Astrocyte (in vitro differentiated cells and primary cell): ENCODE results near the gene FGF2. TPM values are rescaled to one million over a fixed set of nuclear protein-coding genes. Genes with fewer than 3 reads are reported as not detected.

Experiments used
- DNase-seq: peaks from one replicate; pipeline ENCODE4 v3.0.0-alpha.2; 2010; ENCODE audit warnings: low read depth
- FAIRE-seq: peaks from 2 replicates; lab custom pipeline; 2011; peaks lifted over from hg19 to GRCh38; lab: Jason Lieb, UNC
- H2AFZ ChIP-seq: 2 replicates; pipeline ENCODE4 v1.6.0; 2012; ENCODE audit warnings: low read depth, low read length, inconsistent platforms
- H3K27ac ChIP-seq: 2 replicates; pipeline ENCODE4 v1.5.1; 2011; ENCODE audit warnings: low read depth, low read length, inconsistent platforms
- H3K27me3 ChIP-seq: 2 replicates; pipeline ENCODE4 v1.6.0; 2011; ENCODE audit warnings: low read length, inconsistent platforms; ENCODE audit not compliant: insufficient read depth
- H3K36me3 ChIP-seq: 2 replicates; pipeline ENCODE4 v1.5.1; 2011; ENCODE audit warnings: low read length, inconsistent platforms; ENCODE audit not compliant: insufficient read depth
- H3K4me1 ChIP-seq: 2 replicates; pipeline ENCODE4 v1.5.1; 2011; ENCODE audit warnings: low read length, inconsistent platforms; ENCODE audit not compliant: insufficient read depth
- H3K4me2 ChIP-seq: 2 replicates; pipeline ENCODE4 v1.6.0; 2012; ENCODE audit warnings: low read length, inconsistent platforms
- H3K4me3 ChIP-seq: 2 replicates; pipeline ENCODE4 v1.5.1; 2011; ENCODE audit warnings: low read depth, mild to moderate bottlenecking, low read length, inconsistent platforms; ENCODE audit not compliant: insufficient read depth
- H3K79me2 ChIP-seq: 2 replicates; pipeline ENCODE4 v1.6.0; 2012; ENCODE audit warnings: mild to moderate bottlenecking, low read length, inconsistent platforms; ENCODE audit not compliant: insufficient read depth
- H3K9ac ChIP-seq: 2 replicates; pipeline ENCODE4 v1.6.0; 2012; ENCODE audit warnings: mild to moderate bottlenecking, low read length, inconsistent platforms
- H3K9me3 ChIP-seq: 2 replicates; pipeline ENCODE4 v1.5.1; 2012; ENCODE audit warnings: low read depth, mild to moderate bottlenecking, low read length, inconsistent platforms; ENCODE audit not compliant: insufficient read depth
- H4K20me1 ChIP-seq: 2 replicates; pipeline ENCODE4 v1.6.0; 2012; ENCODE audit warnings: low read length, inconsistent platforms; ENCODE audit not compliant: insufficient read depth
- H3K27ac Mint-ChIP-seq: one replicate; pipeline ENCODE4 v1.8.0; 2021; ENCODE audit warnings: mild to moderate bottlenecking, mixed read lengths; ENCODE audit not compliant: unreplicated experiment
- H3K27me3 Mint-ChIP-seq: one replicate; pipeline ENCODE4 v1.8.0; 2021; ENCODE audit warnings: low read depth, mixed read lengths; ENCODE audit not compliant: unreplicated experiment
- H3K36me3 Mint-ChIP-seq: one replicate; pipeline ENCODE4 v1.8.0; 2021; ENCODE audit warnings: low read depth, mixed read lengths; ENCODE audit not compliant: unreplicated experiment
- H3K4me1 Mint-ChIP-seq: one replicate; pipeline ENCODE4 v1.8.0; 2021; ENCODE audit warnings: low read depth, mixed read lengths; ENCODE audit not compliant: unreplicated experiment
- H3K4me3 Mint-ChIP-seq: one replicate; pipeline ENCODE4 v1.8.0; 2021; ENCODE audit warnings: mild to moderate bottlenecking, moderate library complexity, mixed read lengths; ENCODE audit not compliant: unreplicated experiment
- H3K9me3 Mint-ChIP-seq: one replicate; pipeline ENCODE4 v1.8.0; 2021; ENCODE audit warnings: mild to moderate bottlenecking, mixed read lengths; ENCODE audit not compliant: unreplicated experiment
- EZH2 ChIP-seq: IDR thresholded peaks from 2 replicates; pipeline ENCODE4 v1.6.1; 2012; ENCODE audit warnings: mild to moderate bottlenecking, low read length, inconsistent platforms; ENCODE audit not compliant: insufficient read depth
- total RNA-seq: library from RNA; stranded (reverse); gene quantifications from 2 replicates; pipeline ENCODE4 v1.2.1, GENCODE V29; 2021
- TF ChIP-seq, protein P1 (sequence below): IDR thresholded peaks from 2 replicates; pipeline ENCODE4 v1.5.1; 2011; ENCODE audit warnings: low read depth, mild to moderate bottlenecking, inconsistent platforms, low read length, moderate library complexity; ENCODE audit not compliant: insufficient read depth

Gene FGF2
- total RNA-seq, 1 donor from 2014 or later = 38.4 TPM

DNA sequence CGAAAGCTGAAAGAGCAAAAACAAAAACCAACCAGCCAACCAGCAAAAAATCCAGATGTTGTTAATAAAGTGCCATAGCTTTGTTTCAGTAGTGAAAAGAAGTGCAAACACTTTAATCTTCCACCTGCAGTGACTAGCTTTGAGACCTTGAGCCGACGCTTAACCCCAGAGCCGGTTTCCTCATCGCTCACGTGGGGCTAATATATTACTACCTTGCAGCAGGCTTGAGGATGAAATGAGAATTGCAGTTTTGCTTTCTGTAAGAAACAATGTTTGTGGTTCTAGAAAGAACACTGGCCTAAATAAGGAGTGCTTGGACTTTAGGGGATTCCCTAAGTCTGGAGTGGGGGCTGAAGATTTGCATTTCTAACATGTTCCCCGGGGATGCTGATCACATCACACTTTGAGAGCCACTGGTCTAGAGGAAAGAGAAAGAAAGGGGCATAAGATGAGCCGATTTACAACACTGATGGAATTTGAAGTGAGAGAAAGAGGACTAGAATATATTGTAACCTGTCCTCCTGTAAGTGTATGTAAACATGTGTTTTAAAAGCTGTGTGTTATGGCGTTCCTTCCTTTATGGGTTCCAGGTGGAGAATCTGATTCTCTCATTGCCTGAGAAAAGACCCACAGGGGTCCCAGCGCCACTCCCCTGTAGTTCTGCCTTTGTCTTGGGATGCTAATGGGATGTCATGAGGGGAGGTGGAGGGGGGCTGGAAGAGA, 1.4 kb downstream of the FGF2 start:
- H3K4me3 ChIP-seq = peak overlapping the region; percentile 71
- no peak for TF ChIP-seq EZH2
- TF ChIP-seq, protein P1, sequence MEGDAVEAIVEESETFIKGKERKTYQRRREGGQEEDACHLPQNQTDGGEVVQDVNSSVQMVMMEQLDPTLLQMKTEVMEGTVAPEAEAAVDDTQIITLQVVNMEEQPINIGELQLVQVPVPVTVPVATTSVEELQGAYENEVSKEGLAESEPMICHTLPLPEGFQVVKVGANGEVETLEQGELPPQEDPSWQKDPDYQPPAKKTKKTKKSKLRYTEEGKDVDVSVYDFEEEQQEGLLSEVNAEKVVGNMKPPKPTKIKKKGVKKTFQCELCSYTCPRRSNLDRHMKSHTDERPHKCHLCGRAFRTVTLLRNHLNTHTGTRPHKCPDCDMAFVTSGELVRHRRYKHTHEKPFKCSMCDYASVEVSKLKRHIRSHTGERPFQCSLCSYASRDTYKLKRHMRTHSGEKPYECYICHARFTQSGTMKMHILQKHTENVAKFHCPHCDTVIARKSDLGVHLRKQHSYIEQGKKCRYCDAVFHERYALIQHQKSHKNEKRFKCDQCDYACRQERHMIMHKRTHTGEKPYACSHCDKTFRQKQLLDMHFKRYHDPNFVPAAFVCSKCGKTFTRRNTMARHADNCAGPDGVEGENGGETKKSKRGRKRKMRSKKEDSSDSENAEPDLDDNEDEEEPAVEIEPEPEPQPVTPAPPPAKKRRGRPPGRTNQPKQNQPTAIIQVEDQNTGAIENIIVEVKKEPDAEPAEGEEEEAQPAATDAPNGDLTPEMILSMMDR = peak; percentile 38
- no peaks in the 10 kb centered on the region for H3K9me3 Mint-ChIP-seq

DNA sequence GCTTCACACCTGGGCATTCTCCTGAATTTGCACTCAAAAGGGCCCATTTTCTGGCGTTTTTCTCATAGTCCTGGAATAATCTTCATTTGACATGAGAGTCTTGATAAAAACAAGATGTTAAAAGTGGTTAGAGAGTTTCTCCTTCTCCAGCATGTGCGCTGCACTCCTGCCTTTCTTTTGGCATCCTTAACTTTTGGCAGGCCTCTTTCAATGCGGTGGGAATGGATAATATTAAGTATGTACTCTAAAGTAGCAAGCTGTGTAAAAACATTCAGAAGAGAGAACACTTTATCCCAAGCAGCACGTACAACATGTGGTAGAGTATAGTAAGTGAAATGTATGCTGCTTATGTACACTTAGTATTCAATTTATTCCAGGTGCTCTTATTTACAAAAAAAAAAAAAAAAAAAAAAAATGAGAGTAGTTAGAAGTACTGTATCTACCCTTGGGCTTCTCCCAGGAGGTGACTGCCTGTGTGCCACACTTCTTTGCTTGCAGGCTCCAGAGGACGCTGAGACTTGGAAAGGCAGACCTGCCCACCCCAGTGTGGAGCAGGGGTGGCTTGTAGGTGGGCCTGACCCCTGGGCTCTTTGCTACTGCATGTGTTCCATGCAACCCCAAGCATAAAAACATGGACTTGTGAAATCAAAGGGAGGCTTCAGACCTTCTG, 3.9 kb downstream of the FGF2 start:
- H3K9me3 ChIP-seq = no peaks in the 10 kb centered on the region
- H3K4me3 ChIP-seq = no peak overlapping the region
- H3K36me3 Mint-ChIP-seq = no peaks in the 10 kb centered on the region
- no peaks in the 10 kb centered on the region for H3K27me3 Mint-ChIP-seq
- H2AFZ ChIP-seq = no peak overlapping the region
- H3K4me3 Mint-ChIP-seq = peak overlapping the region; percentile 54
- H3K9ac ChIP-seq = no peak overlapping the region
- no peak overlapping the region for H3K4me2 ChIP-seq
- H3K27ac Mint-ChIP-seq = no peak overlapping the region
- H3K4me1 Mint-ChIP-seq = peaks cover 25% of the 10 kb centered on the region
- peaks cover 37% of the 10 kb centered on the region for H4K20me1 ChIP-seq
- H3K4me1 ChIP-seq = peaks cover 19% of the 10 kb centered on the region
- peak; percentile 28 for DNase-seq
- peaks cover 86% of the 10 kb centered on the region for H3K79me2 ChIP-seq
- TF ChIP-seq EZH2 = no peak
- TF ChIP-seq, protein P1 = no peak
- H3K9me3 Mint-ChIP-seq = no peaks in the 10 kb centered on the region
- H3K27ac ChIP-seq = no peak overlapping the region
- H3K27me3 ChIP-seq = no peaks in the 10 kb centered on the region
- H3K36me3 ChIP-seq = no peaks in the 10 kb centered on the region
- no peak for FAIRE-seq

More for the DNA sequence above, 1.4 kb downstream of the FGF2 start:
- H3K4me1 Mint-ChIP-seq = peaks cover 20% of the 10 kb centered on the region
- no peaks in the 10 kb centered on the region for H3K9me3 ChIP-seq
- peaks cover 19% of the 10 kb centered on the region for H3K4me1 ChIP-seq
- peak overlapping the region; percentile 90 for H3K9ac ChIP-seq
- peak overlapping the region; percentile 88 for H3K4me3 Mint-ChIP-seq
- peak overlapping the region; percentile 80 for H2AFZ ChIP-seq
- H3K27me3 Mint-ChIP-seq = no peaks in the 10 kb centered on the region
- H3K4me2 ChIP-seq = peak overlapping the region; percentile 83
- H3K79me2 ChIP-seq = peaks cover 61% of the 10 kb centered on the region
- H3K27ac ChIP-seq = peak overlapping the region; percentile 74
- DNase-seq (peak; percentile 64), FAIRE-seq (no peak)
- peak overlapping the region; percentile 16 for H3K27ac Mint-ChIP-seq
- no peaks in the 10 kb centered on the region for H3K36me3 ChIP-seq
- H3K27me3 ChIP-seq = no peaks in the 10 kb centered on the region
- no peaks in the 10 kb centered on the region for H3K36me3 Mint-ChIP-seq
- peaks cover 30% of the 10 kb centered on the region for H4K20me1 ChIP-seq
